H1 (cell line): ENCODE results near the gene UBASH3B. TPM values are rescaled to one million over a fixed set of nuclear protein-coding genes. Genes with fewer than 3 reads are reported as not detected.

Source experiments
- CTCF ChIA-PET: fragments of 300-600 bp; sonication (Branson Sonifier 250); formaldehyde crosslinking; loops from one replicate; lab custom pipeline; 2021; ENCODE audit not compliant: partially characterized antibody; lab: Charles Lee
- POLR2A ChIA-PET: fragments of 300-600 bp; sonication (Branson Sonifier 250); formaldehyde crosslinking; loops from one replicate; lab custom pipeline; 2021; ENCODE audit warnings: inconsistent platforms; ENCODE audit not compliant: partially characterized antibody; lab: Charles Lee
- DNase-seq, 2 experiments: peaks; one replicate each; pipeline versions ENCODE4 v3.0.0 to v3.0.0-alpha.2; 2010 to 2022; ENCODE audit warnings: low spot score in 2 of 2, low read depth in 1 of 2, mixed read lengths in 1 of 2
- FAIRE-seq: peaks from 2 replicates; lab custom pipeline; 2011; peaks lifted over from hg19 to GRCh38; lab: Jason Lieb, UNC
- H2AFZ ChIP-seq: 2 replicates; pipeline ENCODE4 v1.8.1; 2012; ENCODE audit warnings: low read length, inconsistent platforms
- H2AK5ac ChIP-seq: 2 replicates; pipeline ENCODE4 v1.6.1; 2013; ENCODE audit warnings: low read depth, low read length
- H2BK120ac ChIP-seq: replicated peaks from 2 replicates; pipeline ENCODE3; 2013; ENCODE audit warnings: low read depth, low read length, inconsistent platforms
- H2BK12ac ChIP-seq: 2 replicates; pipeline ENCODE4 v1.6.1; 2013; ENCODE audit warnings: low read depth, low read length
- H2BK15ac ChIP-seq: 2 replicates; pipeline ENCODE4 v1.6.1; 2013; ENCODE audit warnings: low read length
- H2BK20ac ChIP-seq: 2 replicates; pipeline ENCODE4 v1.6.1; 2013; ENCODE audit warnings: low read length
- H2BK5ac ChIP-seq: 2 replicates; pipeline ENCODE4 v1.6.1; 2013; ENCODE audit warnings: low read depth, low read length
- H3K14ac ChIP-seq: 2 replicates; pipeline ENCODE4 v1.6.1; 2013; ENCODE audit warnings: inconsistent platforms; ENCODE audit not compliant: insufficient read length
- H3K18ac ChIP-seq: 2 replicates; pipeline ENCODE4 v1.6.1; 2013; ENCODE audit warnings: low read length; ENCODE audit errors: extremely low read depth
- H3K23ac ChIP-seq: 2 replicates; pipeline ENCODE4 v1.6.1; 2013; ENCODE audit warnings: inconsistent platforms; ENCODE audit not compliant: insufficient read length
- H3K23me2 ChIP-seq: 2 replicates; pipeline ENCODE4 v1.6.1; 2013; ENCODE audit warnings: low read depth, low read length
- H3K27ac ChIP-seq: 2 replicates; pipeline ENCODE4 v1.6.1; 2011; ENCODE audit warnings: low read depth, low read length, inconsistent platforms
- H3K27me3 ChIP-seq, 4 experiments: replicated peaks in 1 of 4; 1 replicate in 1 of 4; 2 replicates in 3 of 4; pipeline versions ENCODE4 v1.6.1 to v1.8.1; 2011 to 2013; ENCODE audit warnings: low read length in 3 of 4, mild to moderate bottlenecking in 3 of 4, inconsistent platforms in 2 of 4, mixed read lengths in 2 of 4, moderate library complexity in 1 of 4; ENCODE audit not compliant: control insufficient read depth in 3 of 4, insufficient read depth in 3 of 4; ENCODE audit errors: extremely low read depth in 1 of 4
- H3K36me3 ChIP-seq, 4 experiments: 2 replicates each; pipeline versions ENCODE4 v1.6.1 to v1.8.1; 2011 to 2013; ENCODE audit warnings: mild to moderate bottlenecking in 4 of 4, low read length in 3 of 4, moderate library complexity in 2 of 4, control low read depth in 1 of 4, inconsistent platforms in 1 of 4; ENCODE audit not compliant: insufficient read depth in 4 of 4, control insufficient read depth in 2 of 4
- H3K4ac ChIP-seq: replicated peaks from 2 replicates; pipeline ENCODE3; 2013; ENCODE audit warnings: low read length, low read depth, mixed read lengths, inconsistent platforms; ENCODE audit not compliant: insufficient read length
- H3K4me1 ChIP-seq, 4 experiments: replicated peaks in 1 of 4; 1 replicate in 1 of 4; 2 replicates in 3 of 4; pipeline versions ENCODE4 v1.6.1 to v1.8.1; 2011 to 2013; ENCODE audit warnings: low read length in 3 of 4, inconsistent platforms in 2 of 4, mixed read lengths in 1 of 4; ENCODE audit not compliant: insufficient read depth in 4 of 4, control insufficient read depth in 3 of 4
- H3K4me2 ChIP-seq, 2 experiments: 2 replicates each; pipeline versions ENCODE4 v1.6.1 to v1.8.1; 2011 to 2013; ENCODE audit warnings: low read depth in 2 of 2, low read length in 2 of 2, control low read depth in 1 of 2, inconsistent platforms in 1 of 2, mild to moderate bottlenecking in 1 of 2; ENCODE audit not compliant: insufficient read depth in 1 of 2
- H3K4me3 ChIP-seq, 4 experiments: fragments of 200-600, 300-600 bp in 1 of 4; sonication (generic), shearing (Covaris generic), sonication (Bioruptor Twin) in 1 of 4; 2 replicates each; pipeline versions ENCODE4 v1.5.1 to v1.8.1; 2011 to 2016; ENCODE audit warnings: low read length in 4 of 4, low read depth in 3 of 4, control low read depth in 2 of 4, inconsistent platforms in 2 of 4, mild to moderate bottlenecking in 2 of 4, mixed read lengths in 1 of 4, moderate library complexity in 1 of 4; ENCODE audit not compliant: insufficient read depth in 2 of 4; ENCODE audit errors: extremely low read depth in 1 of 4
- H3K56ac ChIP-seq: replicated peaks from 2 replicates; pipeline ENCODE3; 2013; ENCODE audit warnings: low read depth, mild to moderate bottlenecking, mixed read lengths, low read length, inconsistent platforms; ENCODE audit not compliant: insufficient read length
- H3K79me1 ChIP-seq: 2 replicates; pipeline ENCODE4 v1.6.1; 2013; ENCODE audit warnings: low read depth, low read length, control low read depth
- H3K79me2 ChIP-seq, 2 experiments: 2 replicates each; pipeline versions ENCODE4 v1.6.1 to v1.8.1; 2012 to 2013; ENCODE audit warnings: low read length in 2 of 2, mild to moderate bottlenecking in 2 of 2, inconsistent platforms in 1 of 2; ENCODE audit not compliant: insufficient read depth in 2 of 2, control insufficient read depth in 1 of 2
- H3K9ac ChIP-seq, 4 experiments: replicated peaks in 1 of 4; 1 replicate in 1 of 4; 2 replicates in 3 of 4; pipeline versions ENCODE4 v1.6.1 to v1.8.1; 2011 to 2013; ENCODE audit warnings: low read depth in 3 of 4, low read length in 3 of 4, control low read depth in 2 of 4, mild to moderate bottlenecking in 2 of 4, moderate library complexity in 2 of 4, inconsistent platforms in 1 of 4; ENCODE audit errors: extremely low read depth in 1 of 4
- H3K9me3 ChIP-seq, 2 experiments: 2 replicates each; pipeline versions ENCODE4 v1.6.1 to v1.8.1; 2012 to 2013; ENCODE audit warnings: mild to moderate bottlenecking in 2 of 2, moderate library complexity in 2 of 2, control low read depth in 1 of 2, inconsistent platforms in 1 of 2, low read depth in 1 of 2, low read length in 1 of 2, mixed read lengths in 1 of 2; ENCODE audit not compliant: insufficient read depth in 2 of 2
- H4K20me1 ChIP-seq, 2 experiments: replicated peaks in 1 of 2; 2 replicates each; pipeline versions ENCODE3 to v1.8.1; 2011 to 2013; ENCODE audit warnings: inconsistent platforms in 2 of 2, low read length in 2 of 2, mild to moderate bottlenecking in 1 of 2; ENCODE audit not compliant: insufficient read depth in 2 of 2, control insufficient read depth in 1 of 2
- H4K5ac ChIP-seq: 2 replicates; pipeline ENCODE4 v1.6.1; 2013; ENCODE audit warnings: low read length, low read depth, mixed read lengths, inconsistent platforms; ENCODE audit not compliant: insufficient read length
- H4K8ac ChIP-seq: 2 replicates; pipeline ENCODE4 v1.8.0; 2013; ENCODE audit warnings: mild to moderate bottlenecking, moderate library complexity, low read length, inconsistent platforms; ENCODE audit not compliant: insufficient read depth; ENCODE audit errors: extremely low read depth
- H4K91ac ChIP-seq: replicated peaks from 2 replicates; pipeline ENCODE3; 2013; ENCODE audit warnings: low read length, mixed read lengths, inconsistent platforms; ENCODE audit not compliant: insufficient read length
- CEBPB ChIP-seq: IDR thresholded peaks from 2 replicates; pipeline ENCODE4 v1.6.1; 2012; ENCODE audit warnings: low read depth, low read length
- CREB1 ChIP-seq: IDR thresholded peaks from 2 replicates; pipeline ENCODE4 v1.6.1; 2012; ENCODE audit warnings: inconsistent platforms
- KDM5A ChIP-seq: fragments of 200-600 bp; IDR thresholded peaks from 2 replicates; pipeline ENCODE4 v1.7.1; 2012; ENCODE audit warnings: mild to moderate bottlenecking, low read length, inconsistent platforms, mixed read lengths
- SRF ChIP-seq: IDR thresholded peaks from 2 replicates; pipeline ENCODE4 v1.6.1; 2011; ENCODE audit warnings: mild to moderate bottlenecking, low read depth, low read length, moderate library complexity
- WGBS, 2 experiments: shearing (Covaris generic) in 1 of 2; methylation state at CpG; one replicate each; pipeline versions ENCODE4 v1.1.6 to v1.1.7; 2013 to 2015; ENCODE audit warnings: low lambda C conversion rate in 2 of 2, mixed read lengths in 2 of 2, inconsistent platforms in 1 of 2, low coverage in 1 of 2, missing lambda C conversion rate in 1 of 2; ENCODE audit not compliant: insufficient replicate concordance in 2 of 2, insufficient coverage in 1 of 2, insufficient read length in 1 of 2; ENCODE audit errors: extremely low coverage in 1 of 2, missing lambda C conversion rate in 1 of 2; 5-methylcytosine and 5-hydroxymethylcytosine counted together
- polyA plus RNA-seq, 7 experiments: library from polyadenylated mRNA; depleted of rRNA in 3 of 7; stranded (reverse) in 5 of 7; unstranded in 2 of 7; fragments of >200 nt in 5 of 7; fragments of 200-250 nt in 2 of 7; gene quantifications; 1 replicate in 5 of 7; 2 replicates in 1 of 7; 4 replicates in 1 of 7; pipeline versions ENCODE4 v1.2.1 to v1.2.3, GENCODE V29; 2011 to 2013; ENCODE audit warnings: missing spikeins in 2 of 7, mixed read lengths in 2 of 7
- total RNA-seq: library from RNA; stranded (reverse); fragmentation: NEBNext Ultra II Directional; extraction: Animal tissue kit (Norgen Biotek cat#: 25700); gene quantifications from 2 replicates; pipeline ENCODE4 v1.2.1, GENCODE V29; 2021
- TF ChIP-seq, protein P1 (sequence below): IDR thresholded peaks from 2 replicates; pipeline ENCODE4 v1.6.1; 2012; ENCODE audit warnings: inconsistent platforms

The UBASH3B gene
- total and polyA plus RNA-seq, 2 of the 8 experiments (the other 6 are each of a cell fraction or from before 2014, with no cell fraction given): 7.5 to 9.5 TPM

DNA sequence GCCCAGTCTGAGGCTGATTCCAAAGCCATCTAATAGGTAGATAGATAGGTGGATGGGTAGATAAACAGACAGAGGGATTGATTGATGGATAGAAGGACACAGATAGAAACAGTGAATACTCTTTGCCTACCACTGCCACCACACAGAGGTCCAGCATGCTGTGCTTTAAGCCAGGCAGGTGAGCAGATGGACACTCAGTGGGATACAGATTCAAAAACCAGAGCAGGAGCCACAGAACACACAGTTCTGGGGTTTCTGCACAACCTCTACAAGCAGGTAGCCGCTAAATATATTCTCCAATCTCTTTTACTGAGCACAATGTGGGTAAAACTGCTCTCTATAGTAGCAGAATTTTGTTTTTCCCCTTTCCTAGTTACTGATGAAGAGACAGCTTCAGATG lies 206.6 kb downstream of the UBASH3B start:
- Histone ChIP-seq H3K14ac (no peak overlapping the region), H2BK12ac (no peak overlapping the region), H3K18ac (no peak overlapping the region), H2BK15ac (no peak overlapping the region), H3K4me2 (no peak overlapping the region), H3K9ac (no peak overlapping the region), H4K8ac (no peak overlapping the region), H3K4me3 (no peak overlapping the region), H3K9me3 (no peaks in the 10 kb centered on the region), H2BK5ac (no peak overlapping the region), H3K27me3 (no peaks in the 10 kb centered on the region), H4K91ac (no peak overlapping the region), H3K56ac (no peak overlapping the region), H3K23ac (no peak overlapping the region), H3K79me1 (no peaks in the 10 kb centered on the region), H4K5ac (no peak overlapping the region), H2BK20ac (no peak overlapping the region), H3K79me2 (no peaks in the 10 kb centered on the region), H2BK120ac (no peak overlapping the region), H3K4ac (no peak overlapping the region), H4K20me1 (no peaks in the 10 kb centered on the region), H2AK5ac (no peak overlapping the region), H3K36me3 (no peaks in the 10 kb centered on the region), H2AFZ (no peak overlapping the region), H3K27ac (no peak overlapping the region), H3K23me2 (no peaks in the 10 kb centered on the region), H3K4me1 (no peaks in the 10 kb centered on the region)
- DNase-seq (no peak), FAIRE-seq (no peak)
- WGBS, 2 experiments: 95% methylated on average over 1 of the region's 1 CpG; no CpG with 5 or more reads in 1 of the 2 experiments
- ChIA-PET POLR2A (no interaction called here), CTCF (interaction anchor here (1.0 to 13.0 kb wide), 13 partner anchors 8 to 192 kb away, joined by 3 to 145 read pairs (median 5); no protein-coding TSS in a partner anchor)
- TF ChIP-seq, protein P1, sequence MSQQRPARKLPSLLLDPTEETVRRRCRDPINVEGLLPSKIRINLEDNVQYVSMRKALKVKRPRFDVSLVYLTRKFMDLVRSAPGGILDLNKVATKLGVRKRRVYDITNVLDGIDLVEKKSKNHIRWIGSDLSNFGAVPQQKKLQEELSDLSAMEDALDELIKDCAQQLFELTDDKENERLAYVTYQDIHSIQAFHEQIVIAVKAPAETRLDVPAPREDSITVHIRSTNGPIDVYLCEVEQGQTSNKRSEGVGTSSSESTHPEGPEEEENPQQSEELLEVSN: no peak
- TF ChIP-seq SRF (no peak), CREB1 (no peak), CEBPB (no peak), KDM5A (no peak)
